ENCODE results near the gene MAP2.

DNA sequence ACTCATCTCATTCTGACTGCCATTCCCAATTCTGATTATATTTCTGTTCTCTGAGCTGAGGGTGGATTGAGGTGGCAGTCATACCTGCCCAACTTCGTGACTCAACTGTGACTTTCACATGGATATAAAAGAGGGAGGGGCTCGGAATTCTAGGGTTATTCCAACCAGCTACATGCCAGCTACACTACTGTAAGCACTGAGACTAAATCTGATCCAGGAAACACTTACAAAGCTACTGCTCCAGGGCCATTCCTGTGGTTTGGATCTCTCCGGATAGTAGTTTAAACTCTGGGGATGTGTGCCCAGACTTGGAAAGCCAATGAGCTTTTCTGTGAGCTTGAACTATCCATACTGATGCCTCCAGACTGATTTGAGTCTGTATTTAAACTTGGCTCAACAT lies 7.9 kb downstream of the MAP2 start:
- TF ChIP-seq, protein P1, sequence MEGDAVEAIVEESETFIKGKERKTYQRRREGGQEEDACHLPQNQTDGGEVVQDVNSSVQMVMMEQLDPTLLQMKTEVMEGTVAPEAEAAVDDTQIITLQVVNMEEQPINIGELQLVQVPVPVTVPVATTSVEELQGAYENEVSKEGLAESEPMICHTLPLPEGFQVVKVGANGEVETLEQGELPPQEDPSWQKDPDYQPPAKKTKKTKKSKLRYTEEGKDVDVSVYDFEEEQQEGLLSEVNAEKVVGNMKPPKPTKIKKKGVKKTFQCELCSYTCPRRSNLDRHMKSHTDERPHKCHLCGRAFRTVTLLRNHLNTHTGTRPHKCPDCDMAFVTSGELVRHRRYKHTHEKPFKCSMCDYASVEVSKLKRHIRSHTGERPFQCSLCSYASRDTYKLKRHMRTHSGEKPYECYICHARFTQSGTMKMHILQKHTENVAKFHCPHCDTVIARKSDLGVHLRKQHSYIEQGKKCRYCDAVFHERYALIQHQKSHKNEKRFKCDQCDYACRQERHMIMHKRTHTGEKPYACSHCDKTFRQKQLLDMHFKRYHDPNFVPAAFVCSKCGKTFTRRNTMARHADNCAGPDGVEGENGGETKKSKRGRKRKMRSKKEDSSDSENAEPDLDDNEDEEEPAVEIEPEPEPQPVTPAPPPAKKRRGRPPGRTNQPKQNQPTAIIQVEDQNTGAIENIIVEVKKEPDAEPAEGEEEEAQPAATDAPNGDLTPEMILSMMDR (optimal IDR thresholded peaks at IDR 0.05 in 1 of 3, IDR thresholded peaks at IDR 0.05 in 1 of 3, conservative IDR thresholded peaks at IDR 0.05 in 1 of 3; ENCODE audit: extremely low read depth in 1 of 3, insufficient read depth in 2 of 3, low read length in 3 of 3), result no peak
- no peak for TF ChIP-seq EZH2 (IDR thresholded peaks at IDR 0.05; ENCODE audit: low read length)
